Tibial nerve (tissue), 4 donors: ENCODE data around the gene ERBB4. TPM values are rescaled to one million over a fixed set of nuclear protein-coding genes. Genes with fewer than 3 reads are reported as not detected.

Experiments
- DNase-seq, 2 donors: peaks; one replicate each; pipeline ENCODE4 v3.0.0-alpha.2; 2019; ENCODE audit warnings: low spot score in 2 of 2
- H3K27ac ChIP-seq, 4 donors: fragments of 200-600 bp; sonication (generic) in 3 of 4; one replicate each; pipeline ENCODE4 v1.5.1; 2017 to 2019; ENCODE audit warnings: mild to moderate bottlenecking in 1 of 4
- H3K27me3 ChIP-seq, 2 donors: fragments of 200-600 bp; sonication (generic) in 1 of 2; one replicate each; pipeline versions ENCODE4 v1.5.1 to v1.6.0; 2017 to 2019
- H3K36me3 ChIP-seq, 3 donors: fragments of 200-600 bp; sonication (generic); one replicate each; pipeline ENCODE4 v1.5.1; 2018 to 2019
- H3K4me1 ChIP-seq, 4 donors: fragments of 200-600 bp; sonication (generic) in 3 of 4; one replicate each; pipeline ENCODE4 v1.5.1; 2017 to 2019
- H3K4me3 ChIP-seq, 4 donors: fragments of 200-600 bp; sonication (generic) in 3 of 4; one replicate each; pipeline ENCODE4 v1.5.1; 2017 to 2019; ENCODE audit warnings: mild to moderate bottlenecking in 1 of 4, moderate library complexity in 1 of 4
- H3K9me3 ChIP-seq, 4 donors: fragments of 200-600 bp; sonication (generic) in 3 of 4; one replicate each; pipeline ENCODE4 v1.5.1; 2017 to 2019
- EP300 ChIP-seq, 2 donors: sonication (generic); formaldehyde crosslinking; IDR thresholded peaks; one replicate each; pipeline ENCODE4 v1.6.1; 2017; ENCODE audit warnings: antibody characterized with exemption in 2 of 2, mild to moderate bottlenecking in 1 of 2
- POLR2A ChIP-seq, 2 donors: fragments of 450-650 bp; IDR thresholded peaks; one replicate each; pipeline ENCODE4 v1.6.1; 2017; ENCODE audit warnings: antibody characterized with exemption in 2 of 2, mild to moderate bottlenecking in 2 of 2, moderate library complexity in 2 of 2
- WGBS, 2 donors: methylation state at CpG; one replicate each; pipeline ENCODE4 v1.1.5; 2018; 5-methylcytosine and 5-hydroxymethylcytosine counted together
- total RNA-seq, 4 donors: library from RNA; depleted of rRNA; stranded (reverse); fragments of >200 nt; gene quantifications; one replicate each; pipeline ENCODE4 v1.1.0, GENCODE V29; 2016
- TF ChIP-seq, protein P1 (sequence below), 5 experiments: fragments of 200-600 bp in 3 of 5; fragments of 450-650 bp in 2 of 5; sonication (generic) in 3 of 5; IDR thresholded peaks; one replicate each; pipeline ENCODE4 v1.5.1; 2016 to 2019; ENCODE audit warnings: antibody characterized with exemption in 5 of 5, mild to moderate bottlenecking in 3 of 5, moderate library complexity in 2 of 5

Gene ERBB4
- total RNA-seq, 4 donors from 2014 or later, result 2.4 to 3.3 (median 2.9) TPM

DNA sequence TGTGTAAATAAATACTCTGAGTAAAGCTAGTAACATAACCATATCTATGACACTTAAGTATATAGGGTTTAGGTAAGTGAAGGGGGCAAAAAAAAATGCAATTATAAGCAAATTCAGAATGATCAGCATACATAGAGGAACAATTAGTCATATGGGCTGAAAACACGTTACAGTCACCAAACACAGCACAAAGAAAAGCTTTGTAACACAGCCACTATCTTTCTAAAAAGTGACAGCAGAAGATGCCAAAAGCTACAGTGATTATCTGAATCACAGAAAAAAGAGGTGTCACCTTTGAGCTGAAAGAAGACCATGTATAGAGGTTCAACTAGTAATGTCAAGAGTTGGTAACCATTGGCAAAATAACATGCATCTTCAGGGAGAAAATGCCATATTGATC lies 115.5 kb downstream of the ERBB4 start:
- no peaks in the 10 kb centered on the region for H3K4me1 ChIP-seq
- no peaks in the 10 kb centered on the region for H3K36me3 ChIP-seq
- TF ChIP-seq, protein P1, sequence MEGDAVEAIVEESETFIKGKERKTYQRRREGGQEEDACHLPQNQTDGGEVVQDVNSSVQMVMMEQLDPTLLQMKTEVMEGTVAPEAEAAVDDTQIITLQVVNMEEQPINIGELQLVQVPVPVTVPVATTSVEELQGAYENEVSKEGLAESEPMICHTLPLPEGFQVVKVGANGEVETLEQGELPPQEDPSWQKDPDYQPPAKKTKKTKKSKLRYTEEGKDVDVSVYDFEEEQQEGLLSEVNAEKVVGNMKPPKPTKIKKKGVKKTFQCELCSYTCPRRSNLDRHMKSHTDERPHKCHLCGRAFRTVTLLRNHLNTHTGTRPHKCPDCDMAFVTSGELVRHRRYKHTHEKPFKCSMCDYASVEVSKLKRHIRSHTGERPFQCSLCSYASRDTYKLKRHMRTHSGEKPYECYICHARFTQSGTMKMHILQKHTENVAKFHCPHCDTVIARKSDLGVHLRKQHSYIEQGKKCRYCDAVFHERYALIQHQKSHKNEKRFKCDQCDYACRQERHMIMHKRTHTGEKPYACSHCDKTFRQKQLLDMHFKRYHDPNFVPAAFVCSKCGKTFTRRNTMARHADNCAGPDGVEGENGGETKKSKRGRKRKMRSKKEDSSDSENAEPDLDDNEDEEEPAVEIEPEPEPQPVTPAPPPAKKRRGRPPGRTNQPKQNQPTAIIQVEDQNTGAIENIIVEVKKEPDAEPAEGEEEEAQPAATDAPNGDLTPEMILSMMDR (IDR thresholded peaks at IDR 0.05), result no peak
- TF ChIP-seq POLR2A (IDR thresholded peaks at IDR 0.05) (no peak), EP300 (IDR thresholded peaks at IDR 0.05) (no peak)
- H3K9me3 ChIP-seq, result no peaks in the 10 kb centered on the region
- no peak overlapping the region for H3K4me3 ChIP-seq
- no peaks in the 10 kb centered on the region for H3K27me3 ChIP-seq
- 26 to 42% methylated on average over 1 of the region's 1 CpG for WGBS, 2 donors
- no peak for DNase-seq
- H3K27ac ChIP-seq, result no peak overlapping the region

DNA sequence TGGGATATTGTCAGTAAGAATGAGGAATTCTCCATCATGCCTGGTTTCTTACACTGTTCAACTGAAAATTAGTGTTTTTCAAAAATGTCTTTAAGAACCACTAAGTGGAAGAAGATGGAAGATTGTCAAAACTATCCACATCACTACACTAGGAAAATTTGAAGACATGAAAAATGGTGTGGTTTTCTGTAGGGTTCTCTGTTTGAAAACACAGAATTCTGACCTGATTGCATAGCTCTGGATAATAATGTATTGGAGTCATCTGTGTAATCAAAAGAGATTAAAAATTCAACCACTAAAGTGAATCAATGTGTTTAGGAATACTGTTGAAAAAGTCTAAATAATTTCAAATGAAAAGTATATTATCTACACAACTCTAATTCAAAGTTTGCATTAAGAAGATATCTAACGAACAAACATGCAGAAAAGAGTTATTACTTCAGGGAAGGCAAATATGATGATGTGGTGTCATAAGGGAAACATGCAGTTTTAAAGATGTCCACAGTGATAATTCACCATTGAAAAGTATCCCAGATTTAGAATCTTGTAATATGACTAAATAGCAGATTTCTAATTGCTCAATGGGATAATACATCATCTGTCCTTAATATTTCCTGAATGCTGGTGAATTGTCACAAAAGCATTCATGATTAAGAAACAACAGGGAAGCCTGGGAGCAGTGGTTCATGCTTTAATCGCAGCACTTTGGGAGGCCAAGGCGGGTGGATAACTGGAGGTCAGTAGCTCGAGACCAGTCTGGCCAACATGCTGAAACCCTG lies 116.9 kb downstream of the ERBB4 start:
- no peaks in the 10 kb centered on the region for H3K4me1 ChIP-seq
- no peaks in the 10 kb centered on the region for H3K9me3 ChIP-seq
- H3K36me3 ChIP-seq, result no peaks in the 10 kb centered on the region
- TF ChIP-seq EP300 (IDR thresholded peaks at IDR 0.05) (no peak), POLR2A (IDR thresholded peaks at IDR 0.05) (no peak)
- TF ChIP-seq, protein P1 (IDR thresholded peaks at IDR 0.05), result no peak
- H3K27ac ChIP-seq, result no peak overlapping the region
- DNase-seq, result no peak
- WGBS, 2 donors, result 90 to 91% methylated on average over 4 of the region's 4 CpGs
- H3K27me3 ChIP-seq, result no peaks in the 10 kb centered on the region
- no peak overlapping the region for H3K4me3 ChIP-seq

DNA sequence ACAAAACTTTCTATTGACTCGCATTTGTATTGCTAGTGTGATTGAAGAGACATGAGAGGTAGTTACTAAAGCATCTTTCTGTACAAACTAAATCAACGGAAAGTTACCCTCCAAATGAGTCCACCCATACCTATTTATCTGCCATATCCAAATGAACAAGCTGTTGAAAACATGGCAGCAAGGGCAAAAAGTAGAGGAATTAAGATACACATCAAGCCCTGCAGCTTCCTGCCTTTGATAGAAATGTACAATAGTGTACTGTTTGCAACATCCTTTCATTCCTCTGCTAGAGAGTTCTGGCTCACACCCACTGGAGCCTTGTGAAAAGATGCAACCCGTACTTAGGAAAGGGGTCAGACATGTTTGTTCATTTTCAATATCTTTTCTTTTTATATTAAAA lies 122.5 kb downstream of the ERBB4 start:
- Histone ChIP-seq H3K4me3 (no peak overlapping the region), H3K36me3 (no peaks in the 10 kb centered on the region), H3K9me3 (no peaks in the 10 kb centered on the region), H3K4me1 (no peaks in the 10 kb centered on the region), H3K27ac (no peak overlapping the region), H3K27me3 (no peaks in the 10 kb centered on the region)
- no peak for DNase-seq
- TF ChIP-seq POLR2A (IDR thresholded peaks at IDR 0.05) (no peak), EP300 (IDR thresholded peaks at IDR 0.05) (no peak)
- TF ChIP-seq, protein P1 (IDR thresholded peaks at IDR 0.05), result no peak
- WGBS, 2 donors, result 54 to 64% methylated on average over 3 of the region's 3 CpGs

DNA sequence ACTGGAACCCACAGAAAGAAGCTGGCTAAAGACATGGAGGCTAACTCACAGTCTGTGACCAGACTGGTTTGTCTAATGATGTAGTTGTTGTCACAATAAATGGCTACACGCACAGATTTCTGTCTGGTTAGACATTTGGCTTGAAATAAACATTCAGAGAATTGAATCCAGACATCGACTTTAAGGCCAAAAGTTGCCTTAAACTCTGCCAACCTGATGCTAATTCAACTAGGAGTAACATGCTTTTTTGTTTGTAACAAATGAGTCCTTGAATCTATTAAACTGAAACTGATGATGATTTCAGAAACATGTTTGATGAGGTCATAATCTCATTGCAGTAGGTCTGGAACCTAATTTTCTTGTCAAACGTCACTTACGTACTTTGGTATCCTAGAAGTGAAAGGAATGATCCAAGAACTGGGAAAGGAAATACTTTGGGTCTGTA lies 123.8 kb downstream of the ERBB4 start:
- DNase-seq, result no peak
- 47 to 58% methylated on average over 4 of the region's 4 CpGs for WGBS, 2 donors
- H3K27me3 ChIP-seq, result no peaks in the 10 kb centered on the region
- no peak overlapping the region for H3K4me3 ChIP-seq
- H3K27ac ChIP-seq, result no peak overlapping the region
- H3K4me1 ChIP-seq, result no peaks in the 10 kb centered on the region
- TF ChIP-seq POLR2A (IDR thresholded peaks at IDR 0.05), result no peak
- no peak for TF ChIP-seq EP300 (IDR thresholded peaks at IDR 0.05)
- TF ChIP-seq, protein P1 (IDR thresholded peaks at IDR 0.05), result no peak
- H3K9me3 ChIP-seq, result no peaks in the 10 kb centered on the region
- H3K36me3 ChIP-seq, result no peaks in the 10 kb centered on the region

DNA sequence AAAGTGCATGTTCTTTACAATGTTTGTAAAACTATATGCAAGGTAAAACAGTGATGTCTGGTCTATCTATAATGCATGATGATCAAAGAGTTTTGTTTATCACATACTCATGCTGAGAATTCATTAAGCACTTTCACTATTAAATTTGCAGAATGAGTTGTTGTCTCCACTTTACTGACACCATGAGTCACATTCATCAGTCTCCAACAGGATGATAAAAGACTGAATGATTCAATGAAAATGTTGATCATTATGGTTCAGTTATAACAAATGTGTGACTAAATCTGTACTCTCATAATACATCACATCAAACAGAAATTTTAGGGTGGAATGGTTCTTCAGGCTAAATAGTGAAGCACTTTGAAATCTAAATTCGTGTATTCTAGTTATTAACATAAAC lies 129.0 kb downstream of the ERBB4 start:
- Histone ChIP-seq H3K9me3 (peaks cover 0 to 5% (median 0%) of the 10 kb centered on the region in 4 donors), H3K27me3 (no peaks in the 10 kb centered on the region), H3K4me3 (no peak overlapping the region), H3K27ac (no peak overlapping the region), H3K4me1 (no peaks in the 10 kb centered on the region), H3K36me3 (no peaks in the 10 kb centered on the region)
- WGBS, 2 donors, result 53 to 70% methylated on average over 1 of the region's 1 CpG
- no peak for DNase-seq
- TF ChIP-seq, protein P1 (IDR thresholded peaks at IDR 0.05), result no peak
- no peak for TF ChIP-seq POLR2A (IDR thresholded peaks at IDR 0.05)
- no peak for TF ChIP-seq EP300 (IDR thresholded peaks at IDR 0.05)
